ENCODE data around the gene SLAIN2.
"Not testable (repeated sequence)": the region's sequence is repeated elsewhere in the genome, so short reads cannot be mapped to it uniquely, and the experiment has no call there.

SLAIN2 gene

DNA sequence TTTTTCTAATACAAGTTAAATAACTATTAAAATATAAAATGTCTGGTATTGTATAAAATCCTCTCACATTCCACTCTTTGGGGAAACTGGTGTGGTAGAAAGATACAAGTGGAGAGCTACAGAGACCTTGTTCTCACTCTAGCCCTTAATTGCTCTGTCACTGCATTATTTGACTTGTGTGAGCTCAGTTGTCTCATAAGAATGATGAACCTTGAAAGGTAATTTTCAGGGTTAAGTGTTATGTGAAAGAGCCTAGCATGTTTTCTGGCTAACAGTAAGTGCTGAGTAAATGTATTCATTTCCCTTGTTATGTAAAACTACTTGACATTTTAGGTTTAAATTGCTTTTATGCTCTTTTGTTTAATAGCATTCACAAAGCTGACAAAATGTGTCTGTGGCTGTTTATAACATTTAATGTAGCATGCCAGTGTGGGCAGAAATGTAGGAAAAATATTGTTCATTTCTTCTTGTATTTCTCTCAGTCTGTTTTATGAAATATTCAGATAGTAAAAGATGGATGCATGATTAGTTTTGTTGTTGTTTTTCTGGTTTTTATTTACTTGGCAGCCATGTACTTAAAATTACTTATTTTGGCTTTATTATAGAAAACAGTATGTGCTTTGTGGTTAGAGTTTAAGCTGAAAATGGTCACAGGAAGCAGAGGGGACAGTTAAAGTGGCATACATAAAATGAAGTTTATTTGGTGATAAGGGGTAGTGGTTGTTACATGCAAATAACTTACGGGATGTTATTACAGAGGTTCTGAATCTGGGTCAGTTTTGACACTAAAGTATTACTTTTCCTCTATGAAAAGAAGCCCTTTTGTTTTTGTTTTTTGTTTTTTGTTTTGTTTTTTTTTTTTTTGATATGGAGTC lies 29.2 kb downstream of the SLAIN2 start:
- no peak for DNase-seq

- no peak for DNase-seq
Observed at GRCh38 chr4:48372272-48372671, 30.9 kb downstream of the SLAIN2 start.

- DNase-seq = no peak
Observed at GRCh38 chr4:48375651-48376304, 34.4 kb downstream of the SLAIN2 start.

DNA sequence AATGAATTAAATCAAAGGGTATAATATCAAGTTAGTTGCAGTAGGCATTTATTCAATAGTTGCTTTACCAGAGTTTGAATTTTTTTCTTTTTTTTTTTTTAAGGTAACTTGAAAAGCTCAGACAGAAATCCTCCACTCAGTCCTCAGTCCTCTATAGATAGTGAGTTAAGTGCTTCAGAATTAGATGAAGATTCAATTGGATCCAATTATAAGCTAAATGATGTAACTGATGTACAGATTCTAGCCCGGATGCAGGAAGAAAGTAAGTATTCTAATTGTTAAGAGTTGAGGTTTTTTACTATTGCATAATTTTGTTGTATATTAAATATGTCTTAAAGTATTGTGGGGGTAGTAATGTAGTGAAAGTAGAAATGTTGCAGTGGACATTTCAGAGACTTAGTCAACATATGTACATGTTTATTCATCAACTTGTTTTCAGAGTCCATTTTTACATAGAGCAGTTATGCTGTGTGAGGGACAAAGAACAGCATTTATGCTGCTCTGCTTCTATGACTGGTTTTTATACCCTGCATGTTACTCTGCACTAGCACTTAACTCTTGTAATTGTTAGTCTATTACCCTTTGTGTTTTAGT lies 38.4 kb downstream of the SLAIN2 start:
- DNase-seq = no peak

GRCh38 chr4:48380583-48381167 lies 39.3 kb downstream of the SLAIN2 start:
- no peak for DNase-seq

DNA sequence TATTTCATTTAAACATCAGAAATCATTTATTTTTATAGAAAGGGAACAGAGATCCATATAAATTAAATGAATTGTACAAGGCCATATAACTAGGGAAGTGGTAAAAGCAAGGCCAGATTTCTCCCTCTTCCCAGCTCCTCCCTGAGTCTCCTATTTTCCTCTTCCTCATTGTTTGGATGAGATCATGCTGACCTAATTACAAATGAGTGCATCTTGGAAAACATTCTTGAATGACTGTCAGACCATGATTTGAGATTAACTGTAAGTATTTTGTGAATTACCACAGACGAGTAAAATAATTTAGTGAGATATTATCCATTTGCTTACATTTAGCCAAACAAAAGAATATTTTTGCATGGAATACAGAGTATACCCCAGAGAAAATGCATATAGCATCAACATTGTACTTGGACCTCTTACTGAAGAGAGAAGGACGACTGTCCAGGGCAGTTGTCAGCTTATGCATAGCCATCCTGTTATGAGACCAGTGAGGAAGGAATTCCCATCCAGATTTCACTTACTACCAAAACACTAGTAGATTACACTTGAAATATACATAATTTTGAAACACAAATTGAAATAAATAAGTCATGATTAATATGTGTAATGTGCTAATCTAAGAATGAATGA lies 47.3 kb downstream of the SLAIN2 start:
- DNase-seq = no peak

- no peak for DNase-seq
Observed at GRCh38 chr4:48396043-48396442, 54.7 kb downstream of the SLAIN2 start.

DNA sequence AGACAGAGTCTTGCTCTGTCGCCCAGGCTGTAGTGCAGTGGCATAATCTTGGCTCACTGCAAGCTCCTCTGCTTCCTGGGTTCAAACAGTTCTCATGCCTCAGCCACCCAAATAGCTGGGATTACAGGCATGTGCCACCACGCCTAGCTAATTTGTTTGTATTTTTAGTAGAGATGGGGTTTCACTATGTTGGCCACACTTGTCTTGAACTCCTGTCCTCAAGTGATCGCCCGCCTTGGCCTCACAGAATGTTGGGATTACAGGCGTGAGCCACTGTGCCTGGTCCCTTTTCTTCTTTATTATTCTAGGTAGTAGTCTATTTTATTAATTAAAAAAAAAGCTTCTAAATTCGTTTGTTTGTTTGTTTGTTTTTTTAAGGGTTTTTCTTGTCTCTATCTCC lies 59.1 kb downstream of the SLAIN2 start:
- DNase-seq = no peak

GRCh38 chr4:48403358-48403757 lies 62.0 kb downstream of the SLAIN2 start:
- no peak for DNase-seq

- no peak for DNase-seq
Observed at GRCh38 chr4:48403779-48404178, 62.5 kb downstream of the SLAIN2 start.

- DNase-seq = no peak
Observed at GRCh38 chr4:48405924-48406323, 64.6 kb downstream of the SLAIN2 start.

DNA sequence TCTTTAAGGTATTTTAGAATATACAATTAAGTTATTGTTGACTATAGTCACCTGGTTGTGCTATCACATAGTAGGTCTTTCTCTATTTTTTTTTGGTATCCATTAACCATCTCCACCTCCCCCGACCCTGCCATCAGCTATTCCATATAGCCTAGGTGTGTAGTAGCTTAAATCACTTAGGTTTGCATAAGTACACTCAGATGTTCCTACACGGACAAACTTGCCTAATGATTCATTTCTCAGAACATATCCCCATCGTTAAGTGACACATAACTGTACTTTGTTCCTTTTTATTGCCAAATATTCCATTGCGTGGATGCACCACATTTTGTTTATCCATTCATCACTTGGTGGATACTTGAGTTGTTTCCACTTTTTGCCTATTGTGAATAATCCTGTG lies 67.9 kb downstream of the SLAIN2 start:
- no peak for DNase-seq

- DNase-seq = no peak
Observed at GRCh38 chr4:48410812-48411211, 69.5 kb downstream of the SLAIN2 start.

GRCh38 chr4:48420144-48420543 lies 78.8 kb downstream of the SLAIN2 start:
- DNase-seq = no peak

- no peak for DNase-seq
Observed at GRCh38 chr4:48421101-48421500, 79.8 kb downstream of the SLAIN2 start.

- DNase-seq = no peak
Observed at GRCh38 chr4:48428926-48429325, 87.6 kb downstream of the SLAIN2 start.

GRCh38 chr4:48429709-48430474 lies 88.6 kb downstream of the SLAIN2 start:
- no peak for DNase-seq

GRCh38 chr4:48431401-48431800 lies 90.1 kb downstream of the SLAIN2 start:
- no peak for DNase-seq

DNA sequence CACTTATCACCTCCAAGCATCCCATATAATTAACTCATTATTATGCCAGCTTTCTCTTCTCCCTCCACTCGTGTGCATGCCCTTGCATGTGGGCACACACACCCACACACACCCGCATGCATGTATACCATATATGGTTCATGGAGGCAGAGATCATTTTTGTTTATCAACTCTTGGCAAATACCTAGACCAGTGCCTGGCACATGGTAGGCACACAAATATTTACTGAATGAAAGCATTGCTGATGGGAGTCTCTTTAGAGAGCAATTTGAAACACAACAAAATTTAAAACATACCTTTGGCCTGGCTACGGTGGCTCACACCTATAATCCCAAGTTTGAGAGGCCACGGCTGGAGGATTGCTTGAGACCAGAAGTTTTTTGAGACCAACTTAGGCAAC lies 90.7 kb downstream of the SLAIN2 start:
- DNase-seq = no peak

DNA sequence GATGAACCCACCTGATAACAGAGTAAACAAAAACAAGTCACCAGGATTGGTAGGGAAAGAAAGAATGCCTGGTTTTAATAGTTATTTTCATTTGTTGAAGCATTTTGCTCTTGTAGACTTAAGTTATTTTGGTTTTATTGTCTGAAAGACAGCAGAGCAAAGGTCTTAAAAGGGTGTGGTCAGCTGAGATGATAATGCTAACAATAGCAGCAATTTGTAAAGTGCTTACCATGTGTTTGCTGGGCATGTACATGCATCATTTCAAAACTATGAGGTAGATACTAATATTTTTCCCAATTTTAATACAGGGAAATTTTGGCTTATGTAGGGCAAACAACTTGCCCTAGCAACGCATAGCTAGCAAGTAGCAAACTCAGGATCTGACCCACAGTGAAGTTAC lies 95.0 kb downstream of the SLAIN2 start:
- no peak for DNase-seq

- DNase-seq = no peak
Observed at GRCh38 chr4:48439988-48440387, 98.7 kb downstream of the SLAIN2 start.

DNA sequence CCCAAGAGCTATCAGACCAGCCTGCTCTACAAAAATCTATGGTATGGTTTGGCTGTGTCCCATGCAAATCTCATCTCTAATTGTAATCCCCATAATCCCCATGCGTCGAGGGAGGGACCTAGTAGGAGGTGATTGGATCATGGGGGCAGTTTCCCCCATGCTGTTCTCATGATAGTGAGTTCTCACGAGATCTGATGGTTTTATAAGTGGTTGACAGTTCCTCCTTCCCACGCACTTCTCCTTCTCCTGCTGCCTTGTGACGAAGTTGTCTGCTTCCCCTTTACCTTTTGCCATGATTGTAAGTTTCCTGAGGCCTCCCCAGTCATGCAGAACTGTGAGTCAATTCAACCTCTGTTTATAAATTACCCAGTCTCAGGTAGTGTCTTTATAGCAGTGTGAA lies 99.6 kb downstream of the SLAIN2 start:
- not testable (repeated sequence) for DNase-seq
